DMS 273 (cell line): Measurements from ENCODE around the gene ZMYND15.

Source experiments
- DNase-seq: peaks from one replicate; lab custom pipeline; 2025; ENCODE audit not compliant: unreplicated experiment; lab: John Stamatoyannopoulos, UW

Gene ZMYND15

GRCh38 chr17:4715063-4715744 is 24.4 kb upstream of the ZMYND15 start:
- no peak for DNase-seq

GRCh38 chr17:4716081-4716480 is 23.6 kb upstream of the ZMYND15 start:
- no peak for DNase-seq

DNA sequence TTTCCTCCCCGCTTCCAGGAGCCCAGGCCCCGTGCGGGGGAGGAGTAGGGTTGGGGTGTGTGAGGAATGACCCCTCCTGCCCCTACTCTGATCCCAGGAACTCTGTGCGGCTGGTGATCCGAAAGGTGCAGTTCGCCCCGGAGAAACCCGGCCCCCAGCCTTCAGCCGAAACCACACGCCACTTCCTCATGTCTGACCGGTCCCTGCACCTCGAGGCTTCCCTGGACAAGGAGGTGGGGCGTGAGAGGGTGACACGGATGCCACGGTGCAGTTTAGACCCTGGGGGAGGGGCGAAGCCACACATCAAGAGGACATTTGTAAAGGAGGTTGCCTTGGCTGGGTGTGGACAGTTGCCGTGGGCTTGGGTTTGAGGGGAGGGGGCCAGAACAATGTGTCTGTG is 21.8 kb upstream of the ZMYND15 start:
- DNase-seq = no peak

DNA sequence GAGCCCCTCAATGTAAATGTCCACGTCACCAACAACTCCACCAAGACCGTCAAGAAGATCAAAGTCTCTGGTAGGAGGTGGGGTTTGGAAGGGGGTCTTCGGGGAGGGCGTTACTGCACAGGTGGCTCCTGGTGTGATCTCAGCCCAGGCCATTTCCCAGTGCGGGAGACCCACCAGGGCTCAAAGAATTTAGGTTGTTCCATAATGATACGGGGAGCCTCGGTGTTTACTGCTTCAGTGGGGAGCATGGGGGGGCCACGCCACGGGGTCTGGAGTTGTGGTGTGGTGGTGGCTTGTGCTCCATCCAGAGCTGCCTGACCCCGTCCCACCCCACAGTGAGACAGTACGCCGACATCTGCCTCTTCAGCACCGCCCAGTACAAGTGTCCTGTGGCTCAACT is 21.4 kb upstream of the ZMYND15 start:
- DNase-seq = no peak

DNA sequence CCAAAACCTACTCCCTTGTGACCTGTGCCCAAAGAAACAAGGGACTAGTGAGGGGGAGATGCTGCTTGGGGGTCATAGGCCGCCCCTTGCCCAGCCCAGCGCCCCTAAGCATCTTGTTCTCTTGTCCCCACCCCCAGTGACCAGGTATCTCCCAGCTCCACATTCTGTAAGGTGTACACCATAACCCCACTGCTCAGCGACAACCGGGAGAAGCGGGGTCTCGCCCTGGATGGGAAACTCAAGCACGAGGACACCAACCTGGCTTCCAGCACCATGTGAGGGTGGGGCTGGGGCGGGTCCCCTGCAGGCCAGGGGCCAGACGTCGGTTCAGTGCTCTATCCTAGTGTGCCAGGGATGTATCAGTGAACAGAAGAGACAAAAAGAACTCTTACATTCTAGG is 20.5 kb upstream of the ZMYND15 start:
- DNase-seq = no peak

- peak; percentile 87 for DNase-seq
These were observed 19.9 kb upstream of the ZMYND15 start for GRCh38 chr17:4719684-4720221.

DNA sequence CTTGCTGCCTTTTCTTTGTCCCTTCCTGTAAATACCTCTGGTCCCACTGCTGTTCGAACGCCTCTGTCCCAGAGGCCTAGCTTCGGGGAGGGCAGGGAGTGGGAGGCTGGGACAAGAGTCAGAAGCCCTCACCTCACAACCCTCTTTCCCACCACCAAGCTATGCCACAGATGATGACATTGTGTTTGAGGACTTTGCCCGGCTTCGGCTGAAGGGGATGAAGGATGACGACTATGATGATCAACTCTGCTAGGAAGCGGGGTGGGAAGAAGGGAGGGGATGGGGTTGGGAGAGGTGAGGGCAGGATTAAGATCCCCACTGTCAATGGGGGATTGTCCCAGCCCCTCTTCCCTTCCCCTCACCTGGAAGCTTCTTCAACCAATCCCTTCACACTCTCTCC is 18.8 kb upstream of the ZMYND15 start:
- DNase-seq = no peak

DNA sequence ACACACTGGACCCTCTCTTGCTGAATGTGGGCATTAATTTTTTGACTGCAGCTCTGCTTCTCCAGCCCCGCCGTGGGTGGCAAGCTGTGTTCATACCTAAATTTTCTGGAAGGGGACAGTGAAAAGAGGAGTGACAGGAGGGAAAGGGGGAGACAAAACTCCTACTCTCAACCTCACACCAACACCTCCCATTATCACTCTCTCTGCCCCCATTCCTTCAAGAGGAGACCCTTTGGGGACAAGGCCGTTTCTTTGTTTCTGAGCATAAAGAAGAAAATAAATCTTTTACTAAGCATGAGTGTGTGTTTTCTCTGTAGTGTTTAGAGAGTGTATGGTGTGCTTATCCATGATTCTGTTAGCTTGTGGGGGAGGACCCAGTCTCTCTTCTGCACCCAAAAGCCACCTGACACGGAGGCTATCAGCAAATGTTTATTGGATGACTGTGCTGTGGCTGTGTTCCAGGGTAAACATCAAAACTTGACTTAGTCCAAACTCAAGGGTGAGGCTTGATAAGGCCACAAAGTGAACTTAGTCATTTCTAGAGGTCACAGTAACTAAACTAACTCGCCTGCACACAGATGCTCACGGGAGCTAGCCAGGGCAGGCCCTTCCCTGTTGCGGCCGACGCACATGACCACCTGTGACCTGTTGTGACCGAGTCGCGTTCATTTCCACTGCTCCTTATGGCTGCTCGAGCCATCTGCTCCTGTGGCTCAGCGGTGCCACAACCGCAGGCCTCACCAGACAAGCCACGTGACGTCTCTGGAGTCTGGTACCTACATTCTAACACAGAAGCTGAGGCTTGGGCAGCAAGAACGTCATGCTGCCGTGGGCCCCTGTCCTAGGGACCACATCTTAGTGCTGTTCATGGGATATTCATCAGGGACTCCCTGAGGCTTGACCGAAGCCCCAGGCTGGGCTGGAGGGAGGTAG is 18.2 kb upstream of the ZMYND15 start:
- peak; percentile 85 for DNase-seq

- peak; percentile 45 for DNase-seq
These were observed 16.9 kb upstream of the ZMYND15 start for GRCh38 chr17:4722678-4723240.

GRCh38 chr17:4724650-4725049 is 15.0 kb upstream of the ZMYND15 start:
- DNase-seq = no peak

DNA sequence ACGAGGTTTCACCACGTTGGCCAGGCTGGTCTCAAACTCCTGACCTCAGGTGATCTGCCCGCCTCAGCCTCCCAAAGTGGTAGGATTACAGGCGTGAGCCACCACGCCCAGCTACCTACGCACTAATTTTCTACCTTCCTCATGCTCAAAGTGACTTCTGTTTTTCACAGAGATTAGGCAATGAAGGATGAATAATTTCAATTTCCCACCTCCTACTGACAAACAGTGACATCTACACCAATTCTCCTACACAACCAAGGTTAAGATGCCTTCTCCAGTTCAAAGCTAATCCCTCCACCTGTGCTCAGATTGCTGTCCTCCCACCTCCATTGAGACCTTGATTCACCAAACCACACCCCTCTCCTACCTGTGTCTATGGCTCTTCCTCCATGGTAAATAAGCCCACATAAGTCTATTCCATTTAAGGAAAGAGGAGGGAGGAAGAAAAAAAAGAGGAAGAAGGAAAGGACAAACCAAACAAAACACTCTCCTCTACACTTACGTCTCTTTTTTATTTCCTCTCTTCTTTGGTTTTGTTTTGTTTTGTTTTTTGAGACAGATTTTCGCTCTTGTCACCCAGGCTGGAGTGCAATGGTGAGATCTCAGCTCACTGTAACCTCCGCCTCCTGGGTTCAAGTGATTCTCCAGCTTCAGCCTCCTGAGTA is 13.9 kb upstream of the ZMYND15 start:
- DNase-seq = no peak

DNA sequence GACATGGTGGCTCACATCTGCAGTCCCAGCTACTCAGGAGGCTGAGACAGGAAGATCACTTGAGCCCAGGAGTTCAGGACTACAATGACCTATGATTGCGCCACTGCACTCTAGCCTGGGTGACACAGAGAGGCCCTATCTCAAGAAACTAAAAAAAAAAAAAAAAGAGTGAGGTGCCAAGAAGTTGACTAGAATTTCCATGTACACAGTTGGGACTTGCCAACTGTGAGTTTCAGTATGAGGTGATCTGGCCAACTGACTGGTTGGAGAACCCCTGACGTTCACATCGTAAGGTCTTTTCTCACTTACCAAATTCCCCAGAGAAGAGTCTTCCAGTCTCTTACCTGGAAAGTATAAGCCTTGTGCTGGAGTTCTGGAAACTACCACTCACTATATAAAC is 11.5 kb upstream of the ZMYND15 start:
- no peak for DNase-seq

DNA sequence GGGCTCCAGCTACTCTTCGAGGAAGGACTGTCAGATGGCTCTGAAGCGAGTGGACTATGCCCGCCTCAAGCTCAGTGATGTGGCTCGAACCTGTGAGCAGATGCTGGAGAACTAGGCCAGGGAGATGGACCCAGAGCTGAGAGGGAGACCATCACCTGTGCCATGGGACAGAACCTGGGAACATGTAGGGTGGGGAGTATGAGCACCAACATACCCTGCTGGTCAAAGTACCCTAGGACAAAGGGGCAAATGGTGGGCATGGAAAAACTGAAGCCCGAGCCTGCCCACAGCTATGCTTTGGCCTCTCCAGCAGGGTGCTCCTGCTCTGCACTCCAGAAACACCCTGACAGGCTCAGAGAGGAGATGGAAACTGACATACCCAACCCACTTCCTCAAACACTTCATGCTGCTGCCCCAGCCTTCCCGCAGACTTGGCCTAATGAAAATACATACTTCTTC is 6.5 kb upstream of the ZMYND15 start:
- DNase-seq = no peak

DNA sequence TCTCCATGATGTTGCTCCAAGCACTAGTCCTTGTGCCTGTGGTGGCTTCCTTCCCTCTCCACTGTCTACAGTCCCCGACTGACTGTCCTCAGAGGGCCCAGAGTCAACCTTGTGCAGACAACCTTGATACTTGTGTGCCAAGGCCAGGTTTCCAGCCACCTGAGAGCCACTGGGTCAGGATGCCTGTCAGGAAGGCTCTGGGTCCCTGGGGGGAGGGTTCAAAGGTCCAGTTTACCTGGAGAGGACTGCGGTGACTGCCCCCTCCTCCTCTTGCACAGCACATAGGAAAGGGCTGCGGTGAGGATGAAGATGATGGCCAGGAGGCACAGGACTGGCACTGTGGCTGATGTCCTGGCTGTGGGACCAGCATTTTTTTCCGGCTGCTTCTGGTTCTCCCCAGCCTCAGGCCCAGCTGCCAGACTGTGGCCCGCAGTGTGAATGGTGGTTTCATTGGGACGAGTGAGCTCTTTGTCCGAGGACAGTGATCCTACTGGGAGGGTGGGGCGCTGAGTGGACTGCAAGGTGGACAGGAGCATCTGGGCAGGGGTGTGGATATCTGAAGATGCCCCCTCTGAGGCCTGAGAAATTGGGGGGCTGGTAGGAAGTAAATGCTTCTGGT is 4.7 kb upstream of the ZMYND15 start:
- no peak for DNase-seq

GRCh38 chr17:4735876-4736651 is 3.6 kb upstream of the ZMYND15 start:
- DNase-seq = no peak

DNA sequence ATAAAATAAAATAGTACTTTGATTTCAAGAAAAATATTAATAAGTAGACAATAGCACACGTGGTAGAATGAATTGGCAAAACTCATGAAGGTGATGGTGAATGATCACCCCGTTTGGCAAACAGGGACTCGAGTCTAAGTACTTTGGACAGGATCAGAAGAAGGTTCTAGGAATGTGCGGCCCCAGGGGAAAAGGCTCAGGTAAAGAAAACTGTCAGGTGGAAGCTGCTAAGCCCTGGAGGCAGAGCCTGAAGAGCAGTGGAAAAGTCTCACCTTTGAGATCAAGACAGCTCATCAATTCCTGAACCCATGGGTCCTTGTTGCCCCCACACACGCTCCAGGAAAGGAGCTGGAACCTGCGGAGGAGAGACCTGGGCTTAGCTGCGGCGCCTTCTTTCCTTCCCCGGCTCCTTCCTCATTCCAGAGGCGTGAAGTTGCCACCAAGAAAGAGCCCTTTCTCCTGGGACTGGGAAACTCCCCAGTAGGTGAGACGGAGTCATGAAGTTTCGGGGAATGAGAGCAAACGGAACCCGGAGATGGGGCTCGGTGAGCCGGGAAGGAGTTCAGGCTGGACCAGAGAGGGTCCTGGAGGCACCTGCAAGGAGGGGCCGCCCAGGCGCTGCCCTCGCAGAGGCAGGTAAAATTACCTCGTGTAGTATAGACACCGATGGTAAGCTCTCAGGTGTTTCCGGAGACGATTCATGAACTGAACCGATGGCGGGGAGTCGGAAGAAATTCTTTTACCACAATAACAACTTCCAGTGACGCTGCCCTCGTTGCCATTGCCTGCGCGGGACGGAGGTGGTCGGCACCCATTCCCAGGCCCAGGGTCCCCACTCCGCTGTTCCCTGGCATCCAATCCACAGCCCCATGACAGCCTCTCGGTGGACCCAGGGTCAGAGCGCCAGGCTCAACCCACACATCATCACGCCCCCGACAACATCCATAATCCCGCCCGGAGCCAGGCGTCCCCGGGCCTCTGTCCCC is 1.2 kb upstream of the ZMYND15 start:
- no peak for DNase-seq

DNA sequence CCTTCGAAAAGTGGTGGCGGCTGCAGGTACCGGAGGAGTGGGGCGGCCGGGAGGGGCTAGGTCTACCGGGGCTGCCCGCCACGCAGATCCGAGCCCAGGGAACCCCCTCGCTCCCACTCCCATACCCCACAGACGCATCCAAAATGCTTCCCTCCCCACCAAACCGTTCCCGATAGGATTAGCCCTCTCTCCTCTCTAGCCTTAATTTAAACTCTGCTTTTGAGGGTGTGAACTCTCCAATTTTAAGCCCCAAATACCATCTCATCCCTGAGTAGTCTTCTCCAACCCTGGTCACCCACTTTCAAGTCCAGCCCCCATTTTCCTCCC is 355 bp downstream of the ZMYND15 start:
- no peak for DNase-seq

GRCh38 chr17:4740584-4740983 is 951 bp downstream of the ZMYND15 start:
- no peak for DNase-seq

DNA sequence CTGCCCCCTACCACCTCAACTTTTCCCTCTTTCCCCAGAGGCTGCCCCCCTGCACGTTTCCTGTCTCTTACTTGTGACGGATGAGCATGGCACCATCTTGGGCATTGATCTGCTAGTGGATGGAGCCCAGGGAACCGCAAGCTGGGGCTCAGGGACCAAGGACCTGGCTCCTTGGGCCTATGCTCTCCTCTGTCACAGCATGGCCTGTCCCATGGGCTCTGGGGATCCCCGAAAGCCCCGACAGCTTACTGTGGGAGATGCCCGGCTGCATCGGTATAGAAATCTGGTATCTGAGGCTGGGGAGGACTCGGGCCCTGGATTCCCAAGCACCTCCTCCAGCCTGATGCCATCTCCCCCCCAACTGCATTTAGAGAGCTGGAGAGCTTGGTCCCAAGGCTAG is 1.9 kb downstream of the ZMYND15 start:
- no peak for DNase-seq
